ENCODE results near the gene OR8D1. TPM values are rescaled to one million over a fixed set of nuclear protein-coding genes. Genes with fewer than 3 reads are reported as not detected.

OR8D1 gene
- polyA plus RNA-seq, 1 donor (not counting 4 experiments of a cell fraction or from before 2014, with no cell fraction given), result not detected

- Histone ChIP-seq H3K36me3 (ENCODE audit: control insufficient read depth in 2 of 2, extremely low read depth in 1 of 2, insufficient read depth in 2 of 2, low read length in 2 of 2) (no peaks in the 10 kb centered on the region), H3K4me3 (ENCODE audit: control insufficient read depth in 2 of 3, extremely low read depth in 1 of 3, insufficient read depth in 2 of 3, low read depth in 1 of 3, low read length in 3 of 3) (no peak overlapping the region), H3K9ac (ENCODE audit: control insufficient read depth, extremely low read depth, insufficient read depth, low read length) (no peak overlapping the region), H2AFZ (ENCODE audit: control insufficient read depth, low read length) (no peak overlapping the region), H3K27ac (ENCODE audit: control insufficient read depth, insufficient read depth, low read length) (no peak overlapping the region), H3K9me3 (ENCODE audit: control insufficient read depth, low read depth, low read length) (no peaks in the 10 kb centered on the region), H3K4me1 (ENCODE audit: control insufficient read depth, extremely low read depth, insufficient read depth, low read length) (no peaks in the 10 kb centered on the region), H3K79me2 (ENCODE audit: control insufficient read depth, insufficient read depth, low read length) (no peaks in the 10 kb centered on the region), H3K4me2 (ENCODE audit: control insufficient read depth, extremely low read depth, insufficient read depth, low read depth, low read length) (no peak overlapping the region), H3K9me1 (ENCODE audit: control insufficient read depth, extremely low read depth, insufficient read depth, low read length) (no peaks in the 10 kb centered on the region), H4K20me1 (ENCODE audit: control insufficient read depth, extremely low read depth, insufficient read depth, low read length) (no peaks in the 10 kb centered on the region), H3K27me3 (ENCODE audit: control insufficient read depth, extremely low read depth, insufficient read depth, low read length) (no peaks in the 10 kb centered on the region)
- DNase-seq (ENCODE audit: low read depth, low spot score) (no peak), FAIRE-seq (no peak)
- dilution Hi-C loops (cut with MboI; ENCODE audit: extremely low pct_ligation_motif_present, low sequenced_read_pairs), result no loop called here
- TF ChIP-seq EZH2 (IDR thresholded peaks at IDR 0.05; ENCODE audit: low read length) (no peak), CTCF (optimal IDR thresholded peaks at IDR 0.05 in 1 of 3, IDR thresholded peaks at IDR 0.05 in 1 of 3, conservative IDR thresholded peaks at IDR 0.05 in 1 of 3; ENCODE audit: extremely low read depth in 1 of 3, insufficient read depth in 2 of 3, low read length in 3 of 3) (no peak)
These were observed 32.7 kb upstream of the OR8D1 start for GRCh38 chr11:124346311-124346955.

GRCh38 chr11:124344346-124344745, 30.6 kb upstream of the OR8D1 start:
- no peak overlapping the region for H3K4me2 ChIP-seq (ENCODE audit: control insufficient read depth, extremely low read depth, insufficient read depth, low read depth, low read length)
- FAIRE-seq, result no peak
- TF ChIP-seq CTCF (optimal IDR thresholded peaks at IDR 0.05 in 1 of 3, IDR thresholded peaks at IDR 0.05 in 1 of 3, conservative IDR thresholded peaks at IDR 0.05 in 1 of 3; ENCODE audit: extremely low read depth in 1 of 3, insufficient read depth in 2 of 3, low read length in 3 of 3) (no peak), EZH2 (IDR thresholded peaks at IDR 0.05; ENCODE audit: low read length) (no peak)
- H3K9me1 ChIP-seq (ENCODE audit: control insufficient read depth, extremely low read depth, insufficient read depth, low read length), result no peaks in the 10 kb centered on the region
- H3K27ac ChIP-seq (ENCODE audit: control insufficient read depth, insufficient read depth, low read length), result no peak overlapping the region
- H4K20me1 ChIP-seq (ENCODE audit: control insufficient read depth, extremely low read depth, insufficient read depth, low read length), result no peaks in the 10 kb centered on the region
- H2AFZ ChIP-seq (ENCODE audit: control insufficient read depth, low read length), result no peak overlapping the region
- H3K9me3 ChIP-seq (ENCODE audit: control insufficient read depth, low read depth, low read length), result no peaks in the 10 kb centered on the region
- H3K9ac ChIP-seq (ENCODE audit: control insufficient read depth, extremely low read depth, insufficient read depth, low read length), result no peak overlapping the region
- H3K27me3 ChIP-seq (ENCODE audit: control insufficient read depth, extremely low read depth, insufficient read depth, low read length), result no peaks in the 10 kb centered on the region
- dilution Hi-C loops (cut with MboI; ENCODE audit: extremely low pct_ligation_motif_present, low sequenced_read_pairs), result no loop called here
- no peaks in the 10 kb centered on the region for H3K36me3 ChIP-seq (ENCODE audit: control insufficient read depth in 2 of 2, extremely low read depth in 1 of 2, insufficient read depth in 2 of 2, low read length in 2 of 2)
- no peak overlapping the region for H3K4me3 ChIP-seq (ENCODE audit: control insufficient read depth in 2 of 3, extremely low read depth in 1 of 3, insufficient read depth in 2 of 3, low read depth in 1 of 3, low read length in 3 of 3)
- no peaks in the 10 kb centered on the region for H3K79me2 ChIP-seq (ENCODE audit: control insufficient read depth, insufficient read depth, low read length)
- no peak for DNase-seq (ENCODE audit: low read depth, low spot score)
- H3K4me1 ChIP-seq (ENCODE audit: control insufficient read depth, extremely low read depth, insufficient read depth, low read length), result no peaks in the 10 kb centered on the region

All from keratinocyte (primary cell).